C4-2B (cell line): ENCODE data around the gene PEPD.

Source experiments
- H3K27ac ChIP-seq: fragments of 450-650 bp; 2 replicates; pipeline ENCODE4 v1.5.1; 2017
- ZFX ChIP-seq: fragments of 450-650 bp; IDR thresholded peaks from 2 replicates; pipeline ENCODE4 v1.6.1; 2017
- TF ChIP-seq, protein P1 (sequence below): fragments of 450-650 bp; conservative IDR thresholded peaks from 2 replicates; pipeline ENCODE4 v1.5.1; 2017; ENCODE audit warnings: mild to moderate bottlenecking

Gene PEPD

DNA sequence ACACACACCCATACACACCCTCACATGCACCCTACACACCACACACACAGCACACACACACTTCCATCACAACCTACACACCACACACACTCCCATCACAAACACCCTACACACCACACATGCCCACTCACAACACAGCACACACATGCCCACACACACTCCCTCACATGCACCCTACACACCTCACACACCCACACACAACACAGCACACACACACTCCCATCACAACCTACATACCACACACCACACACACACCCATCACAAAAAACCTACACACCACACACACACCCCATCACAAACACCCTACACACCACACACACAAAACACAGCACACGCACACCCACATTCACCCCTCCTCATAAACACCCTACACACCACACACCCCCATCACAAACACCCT is 15.1 kb downstream of the PEPD start:
- H3K27ac ChIP-seq, result no peak overlapping the region

DNA sequence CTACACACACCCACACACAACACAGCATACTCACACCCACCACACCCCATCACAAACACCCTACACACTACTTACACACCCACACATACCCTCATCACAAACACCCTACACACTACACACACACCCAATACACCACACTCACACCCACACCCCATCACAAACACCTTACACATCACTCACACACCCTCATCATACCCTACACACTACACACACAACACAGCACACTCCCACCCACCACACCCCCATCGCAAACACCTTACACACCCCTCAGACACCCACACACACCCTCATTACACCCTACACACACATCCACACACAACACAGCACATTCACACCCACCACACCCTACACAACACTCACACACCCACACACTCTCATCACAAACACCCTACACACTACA is 15.8 kb downstream of the PEPD start:
- H3K27ac ChIP-seq, result no peak overlapping the region
- TF ChIP-seq, protein P1, sequence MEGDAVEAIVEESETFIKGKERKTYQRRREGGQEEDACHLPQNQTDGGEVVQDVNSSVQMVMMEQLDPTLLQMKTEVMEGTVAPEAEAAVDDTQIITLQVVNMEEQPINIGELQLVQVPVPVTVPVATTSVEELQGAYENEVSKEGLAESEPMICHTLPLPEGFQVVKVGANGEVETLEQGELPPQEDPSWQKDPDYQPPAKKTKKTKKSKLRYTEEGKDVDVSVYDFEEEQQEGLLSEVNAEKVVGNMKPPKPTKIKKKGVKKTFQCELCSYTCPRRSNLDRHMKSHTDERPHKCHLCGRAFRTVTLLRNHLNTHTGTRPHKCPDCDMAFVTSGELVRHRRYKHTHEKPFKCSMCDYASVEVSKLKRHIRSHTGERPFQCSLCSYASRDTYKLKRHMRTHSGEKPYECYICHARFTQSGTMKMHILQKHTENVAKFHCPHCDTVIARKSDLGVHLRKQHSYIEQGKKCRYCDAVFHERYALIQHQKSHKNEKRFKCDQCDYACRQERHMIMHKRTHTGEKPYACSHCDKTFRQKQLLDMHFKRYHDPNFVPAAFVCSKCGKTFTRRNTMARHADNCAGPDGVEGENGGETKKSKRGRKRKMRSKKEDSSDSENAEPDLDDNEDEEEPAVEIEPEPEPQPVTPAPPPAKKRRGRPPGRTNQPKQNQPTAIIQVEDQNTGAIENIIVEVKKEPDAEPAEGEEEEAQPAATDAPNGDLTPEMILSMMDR, result no peak
- TF ChIP-seq ZFX, result no peak

More for the DNA sequence above, 15.1 kb downstream of the PEPD start:
- TF ChIP-seq, protein P1, result no peak
- TF ChIP-seq ZFX, result no peak

DNA sequence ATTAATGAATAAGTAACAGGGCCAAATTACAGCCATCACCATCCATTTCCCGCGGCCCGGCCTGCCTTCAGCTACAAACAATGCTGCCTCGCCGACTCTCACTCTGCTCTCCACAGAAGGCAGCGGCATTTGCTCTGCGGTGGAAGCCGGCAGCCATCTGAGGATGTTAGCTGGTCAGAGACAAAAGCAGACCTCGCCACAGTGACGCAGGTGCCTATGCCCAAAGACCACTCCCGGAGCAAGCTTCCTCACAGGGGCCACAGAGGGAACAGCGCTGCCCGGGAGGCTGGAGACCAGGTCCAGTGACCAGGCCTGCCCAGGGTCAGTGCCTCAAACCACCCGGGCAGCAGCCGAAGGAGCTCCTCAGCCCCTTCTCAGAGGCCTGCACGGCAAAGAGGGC is 16.4 kb downstream of the PEPD start:
- TF ChIP-seq, protein P1, result no peak
- no peak for TF ChIP-seq ZFX
- H3K27ac ChIP-seq, result no peak overlapping the region

DNA sequence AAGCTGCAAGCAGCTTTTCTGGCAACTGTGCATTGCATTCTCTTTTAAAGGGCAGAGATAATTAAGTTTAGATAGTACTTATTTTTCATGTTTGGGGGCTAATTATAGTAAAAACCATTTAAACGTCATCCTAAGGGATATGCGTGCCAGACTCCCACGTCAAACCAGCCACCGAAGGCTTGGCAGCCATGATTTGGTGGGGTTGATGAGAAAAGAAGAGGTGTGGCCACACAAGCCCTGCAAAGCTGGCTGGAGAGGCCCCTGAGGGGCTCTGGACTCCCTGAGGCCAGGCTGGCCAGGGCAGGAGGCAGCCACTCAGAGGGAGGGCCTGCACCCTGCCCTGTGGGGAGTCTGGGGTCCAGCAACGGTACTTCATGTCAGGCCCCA is 17.5 kb downstream of the PEPD start:
- TF ChIP-seq, protein P1, result no peak
- no peak overlapping the region for H3K27ac ChIP-seq

DNA sequence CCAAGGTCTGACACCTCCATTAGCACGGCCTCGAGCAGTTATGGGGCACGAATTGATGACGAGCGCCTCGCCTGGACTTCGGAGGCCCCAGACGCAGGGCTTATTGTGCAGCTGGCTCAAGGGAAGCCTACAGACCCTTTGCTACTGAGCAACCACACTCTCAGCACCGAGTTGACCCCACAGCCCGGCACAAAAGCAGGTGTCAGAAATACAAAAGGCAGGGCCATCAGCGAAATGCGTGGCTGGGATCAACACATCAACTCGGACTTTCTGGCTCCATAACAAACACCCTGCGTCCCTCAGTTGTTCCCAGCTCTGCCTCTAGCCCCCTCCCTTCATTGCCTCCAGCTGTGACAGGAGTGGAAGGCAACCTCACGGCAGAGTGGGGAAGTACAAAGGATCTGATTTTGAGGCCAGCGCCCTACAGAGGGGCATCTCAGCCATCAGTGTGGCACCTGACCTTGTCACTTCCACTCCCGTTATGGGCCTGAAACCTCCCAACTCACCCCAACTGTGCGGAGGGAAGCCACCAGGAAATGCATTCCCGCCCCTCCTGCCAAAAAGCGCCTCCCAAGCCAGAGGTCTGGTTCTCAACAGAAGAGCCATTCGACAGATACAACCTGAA is 18.0 kb downstream of the PEPD start:
- TF ChIP-seq, protein P1, result no peak
- TF ChIP-seq ZFX, result no peak
- no peak overlapping the region for H3K27ac ChIP-seq

DNA sequence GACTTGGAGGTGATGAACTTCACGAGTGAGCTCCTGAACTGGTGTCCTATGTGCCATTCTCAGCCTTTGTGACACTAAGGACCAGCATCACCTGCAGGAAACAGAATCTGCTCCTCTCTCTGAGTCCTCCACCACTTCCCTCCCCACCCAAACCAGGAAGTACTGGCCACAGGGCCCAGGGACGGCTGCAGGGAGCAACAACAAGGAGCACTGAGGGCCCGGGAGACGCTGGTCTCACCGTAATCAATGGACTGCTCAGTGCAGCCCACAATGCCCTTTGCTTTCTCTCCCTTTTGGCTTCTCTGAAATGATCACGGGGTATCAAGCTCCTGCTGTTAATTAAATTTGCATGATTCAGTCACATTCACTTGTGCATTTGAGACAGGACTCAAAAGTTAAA is 18.6 kb downstream of the PEPD start:
- TF ChIP-seq, protein P1, result no peak
- no peak for TF ChIP-seq ZFX
- no peak overlapping the region for H3K27ac ChIP-seq

DNA sequence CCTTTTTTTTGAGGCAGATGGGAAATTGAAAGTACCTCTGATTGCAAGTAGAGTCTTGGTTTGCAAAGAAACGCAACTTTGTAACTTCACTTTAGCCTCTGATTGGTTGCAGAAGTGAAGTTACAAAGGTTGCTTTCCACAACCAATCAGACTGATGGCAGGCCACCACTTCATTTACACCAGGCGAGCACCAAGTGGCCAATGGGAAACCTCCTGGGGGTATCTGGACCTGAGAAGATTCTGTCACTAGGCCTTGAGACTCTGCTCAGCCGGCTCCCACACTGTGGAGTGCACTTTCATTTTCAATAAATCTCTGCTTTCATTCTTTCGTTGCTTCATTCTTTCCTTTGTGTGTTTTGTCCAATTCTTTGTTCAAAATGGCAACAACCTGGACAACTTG is 19.1 kb downstream of the PEPD start:
- TF ChIP-seq, protein P1, result no peak
- TF ChIP-seq ZFX, result no peak
- H3K27ac ChIP-seq, result no peak overlapping the region
